ENCODE results near the gene THADA.

THADA gene

GRCh38 chr2:43475137-43475846, 120.5 kb downstream of the THADA start:
- no peak for TF ChIP-seq CTCF (IDR thresholded peaks at IDR 0.05; ENCODE audit: insufficient read depth, missing control alignments)
- no peak for DNase-seq (ENCODE audit: insufficient read length, low spot score)
- FAIRE-seq, result peak; percentile 6

GRCh38 chr2:43474273-43474672, 121.6 kb downstream of the THADA start:
- TF ChIP-seq CTCF (IDR thresholded peaks at IDR 0.05; ENCODE audit: insufficient read depth, missing control alignments), result no peak
- DNase-seq (ENCODE audit: insufficient read length, low spot score) (no peak), FAIRE-seq (no peak)

GRCh38 chr2:43473767-43474166, 122.1 kb downstream of the THADA start:
- no peak for TF ChIP-seq CTCF (IDR thresholded peaks at IDR 0.05; ENCODE audit: insufficient read depth, missing control alignments)
- DNase-seq (ENCODE audit: insufficient read length, low spot score), result no peak
- FAIRE-seq, result no peak

- TF ChIP-seq CTCF (IDR thresholded peaks at IDR 0.05; ENCODE audit: insufficient read depth, missing control alignments), result no peak
- FAIRE-seq, result no peak
- no peak for DNase-seq (ENCODE audit: insufficient read length, low spot score)
These were observed 123.2 kb downstream of the THADA start for GRCh38 chr2:43472527-43473194.

GRCh38 chr2:43469713-43470112, 126.1 kb downstream of the THADA start:
- TF ChIP-seq CTCF (IDR thresholded peaks at IDR 0.05; ENCODE audit: insufficient read depth, missing control alignments), result no peak
- FAIRE-seq, result no peak
- DNase-seq (ENCODE audit: insufficient read length, low spot score), result no peak

GRCh38 chr2:43469094-43469493, 126.7 kb downstream of the THADA start:
- no peak for DNase-seq (ENCODE audit: insufficient read length, low spot score)

More at GRCh38 chr2:43469094-43469493, 126.7 kb downstream of the THADA start:
- no peak for TF ChIP-seq CTCF (IDR thresholded peaks at IDR 0.05; ENCODE audit: insufficient read depth, missing control alignments)
- FAIRE-seq, result no peak

All from D721Med (cell line).